ENCODE measurements around the gene PNMA6E.

The PNMA6E gene

DNA sequence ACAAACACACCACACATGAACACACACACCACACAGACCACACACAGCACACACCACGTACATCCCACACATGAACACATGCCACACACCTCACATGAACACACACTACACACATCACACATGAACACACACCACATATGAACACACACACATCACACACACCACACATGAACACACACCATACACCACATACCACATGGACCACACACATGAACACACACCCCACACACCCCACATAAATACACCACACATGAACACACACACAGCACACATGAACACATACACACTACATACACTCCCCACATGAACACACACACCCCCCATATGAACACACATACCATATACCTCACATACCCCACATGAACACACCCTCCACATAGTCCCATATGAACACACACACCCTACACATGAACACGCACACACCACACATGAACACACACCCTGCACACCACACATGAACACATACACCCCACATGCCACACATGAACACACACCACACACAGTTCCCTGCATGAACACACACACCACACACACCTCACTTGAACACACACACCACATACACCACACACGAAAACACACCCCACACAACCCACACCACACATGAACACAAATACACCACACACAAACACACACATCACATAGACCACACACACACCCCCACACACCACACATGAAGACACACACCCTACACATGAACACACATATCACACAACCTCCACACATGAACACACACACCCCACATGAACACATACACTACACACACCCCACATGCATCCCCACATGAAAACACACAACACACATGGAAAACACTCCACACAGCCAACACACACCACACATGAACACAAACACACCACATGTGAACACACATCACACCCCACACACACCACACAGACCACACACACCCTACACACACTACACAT, 18.3 kb downstream of the PNMA6E start:
- DNase-seq: no peak

DNA sequence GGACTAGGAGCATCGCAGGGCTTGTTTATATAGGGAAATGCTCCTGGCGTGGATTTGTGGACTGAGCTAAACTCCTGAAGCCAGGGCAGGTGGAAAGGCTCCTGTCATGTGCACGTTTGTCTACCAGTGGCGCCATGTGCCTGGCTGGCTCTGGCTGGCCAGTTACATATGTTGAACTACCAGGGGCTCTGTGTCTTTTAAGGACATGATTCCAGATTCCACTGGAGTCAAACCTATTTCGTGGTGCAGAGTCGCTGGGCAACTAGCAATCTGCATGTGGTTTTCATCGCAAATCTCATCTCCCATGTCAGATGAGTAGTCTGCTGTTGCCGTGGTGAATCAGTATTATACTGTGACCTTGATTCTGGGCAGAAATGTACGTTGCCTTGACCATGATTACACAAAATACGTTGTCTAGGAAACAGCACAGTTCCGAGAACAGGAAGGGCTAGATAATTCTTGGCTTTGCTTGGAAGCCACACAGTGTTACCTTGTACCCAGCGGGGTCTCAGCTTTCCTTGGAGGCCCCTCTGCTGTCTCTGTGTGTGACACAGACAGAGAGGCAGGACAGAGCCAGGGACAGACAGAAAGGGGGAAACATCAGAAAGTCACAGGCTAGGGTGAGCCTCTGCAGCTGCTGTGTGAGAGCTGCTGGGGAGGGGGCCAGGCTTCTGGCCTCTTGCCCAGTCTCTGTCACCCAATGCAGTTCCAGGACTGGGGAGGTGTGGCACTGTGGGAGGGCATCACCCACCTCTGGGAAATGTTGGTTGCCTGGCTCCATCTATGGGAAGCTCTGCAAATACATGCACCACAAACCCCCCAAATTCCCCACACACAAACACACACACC, 19.2 kb downstream of the PNMA6E start:
- DNase-seq: peak; percentile 52

DNA sequence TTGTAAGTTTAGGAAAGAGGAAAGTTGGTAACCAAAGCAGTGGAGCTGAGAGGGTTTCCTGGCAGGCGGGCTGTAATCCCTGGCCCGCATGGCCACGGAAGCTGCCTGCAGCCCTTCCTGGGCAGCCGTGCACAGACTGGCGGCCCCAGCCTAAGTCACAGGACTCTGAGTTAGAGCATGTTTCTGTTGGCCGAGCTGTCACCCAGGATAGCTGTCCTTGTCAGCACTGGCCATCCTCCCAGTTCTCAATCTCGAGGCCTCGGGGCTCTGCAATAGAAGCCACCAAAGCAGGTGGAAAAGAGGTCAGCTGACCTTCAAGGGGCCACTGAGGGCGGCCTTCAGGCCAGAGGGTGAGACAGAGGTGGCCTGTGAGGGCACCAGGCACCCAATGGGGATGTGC, 20.5 kb downstream of the PNMA6E start:
- no peak for DNase-seq

DNA sequence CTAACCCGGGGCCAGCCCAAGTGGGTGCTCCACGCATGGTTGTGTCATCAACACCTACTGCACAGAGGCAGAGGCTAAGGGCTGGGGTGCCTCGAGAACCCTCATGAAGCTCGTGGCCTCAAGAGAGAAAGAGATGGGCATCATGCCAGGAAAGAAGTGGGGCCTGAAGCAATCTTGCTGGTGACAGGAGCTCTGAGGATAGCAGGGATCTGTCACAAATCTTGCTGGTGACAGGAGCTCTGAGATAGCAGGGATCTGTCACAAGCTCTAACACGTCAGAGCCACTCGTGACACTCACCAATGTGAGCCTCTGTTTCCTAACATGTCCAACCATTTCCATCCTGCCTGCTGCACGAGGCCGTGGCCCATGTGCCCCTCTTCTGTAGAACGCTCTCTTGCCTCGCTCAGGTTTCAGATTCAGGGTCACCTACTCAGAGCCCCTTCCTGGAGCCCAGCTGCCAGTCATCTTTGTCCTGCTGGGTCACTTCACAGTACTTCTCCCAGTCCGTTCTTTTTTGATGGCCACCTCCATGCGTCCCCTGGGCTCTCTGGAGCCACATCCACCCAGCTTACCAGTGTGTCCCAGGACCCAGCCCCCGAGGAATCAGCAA, 21.1 kb downstream of the PNMA6E start:
- DNase-seq: no peak

DNA sequence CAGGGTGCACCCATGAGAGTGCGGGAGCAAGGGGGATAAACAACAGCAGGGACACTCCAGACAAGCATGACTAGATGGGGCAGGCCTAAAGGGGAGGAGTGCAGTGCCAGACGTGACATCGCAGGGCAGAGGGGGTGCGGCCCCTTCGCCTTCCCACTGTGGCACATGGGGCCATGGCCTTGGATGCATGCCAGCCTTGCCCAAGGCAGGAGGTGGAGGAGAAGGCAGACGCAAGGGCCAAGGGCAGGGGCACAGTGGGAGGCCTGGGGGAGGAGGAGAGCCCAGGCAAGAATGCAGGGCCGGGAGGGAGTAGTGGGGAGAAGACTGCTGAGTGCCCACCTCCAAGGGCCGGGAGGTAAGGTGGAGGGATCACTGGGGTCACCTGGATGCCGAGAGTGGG, 21.6 kb downstream of the PNMA6E start:
- no peak for DNase-seq

DNA sequence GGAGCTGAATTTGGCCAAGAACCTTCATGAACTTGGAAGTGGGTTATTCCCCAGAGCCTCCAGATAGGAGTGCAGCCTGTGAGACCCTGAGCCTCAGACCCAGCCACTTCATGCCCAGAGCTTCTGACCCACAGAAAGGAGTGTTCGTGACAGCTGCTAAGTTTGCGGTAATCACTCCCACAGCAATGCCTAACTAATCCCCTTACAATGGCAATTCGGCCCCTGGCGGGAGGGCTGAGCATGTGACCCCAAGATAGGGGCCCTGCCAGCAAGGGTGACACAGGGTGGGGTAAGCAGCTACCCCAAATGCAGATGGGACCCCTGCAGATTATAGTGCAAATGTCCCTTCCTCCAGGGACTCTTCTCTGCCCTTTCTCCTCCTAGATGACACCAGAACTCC, 22.5 kb downstream of the PNMA6E start:
- DNase-seq: no peak

DNA sequence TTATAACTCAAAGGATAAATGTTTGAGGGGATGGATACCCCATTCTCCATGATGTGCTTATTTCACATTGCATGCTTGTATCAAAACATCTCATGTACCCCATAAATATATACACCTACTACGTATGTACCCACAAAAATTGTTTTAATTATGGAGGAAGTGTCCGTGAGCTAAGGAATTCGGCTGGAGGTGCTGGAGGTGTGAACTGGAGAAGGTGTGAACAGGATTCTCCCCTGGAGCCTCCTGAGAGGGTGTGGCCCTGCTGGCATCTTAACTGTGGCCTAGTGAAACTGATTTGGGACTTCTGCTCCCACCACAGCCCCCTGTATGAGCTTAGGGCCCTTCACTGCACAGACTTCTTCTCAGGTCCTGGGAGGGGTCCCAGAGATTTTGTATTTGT, 23.4 kb downstream of the PNMA6E start:
- no peak for DNase-seq

DNA sequence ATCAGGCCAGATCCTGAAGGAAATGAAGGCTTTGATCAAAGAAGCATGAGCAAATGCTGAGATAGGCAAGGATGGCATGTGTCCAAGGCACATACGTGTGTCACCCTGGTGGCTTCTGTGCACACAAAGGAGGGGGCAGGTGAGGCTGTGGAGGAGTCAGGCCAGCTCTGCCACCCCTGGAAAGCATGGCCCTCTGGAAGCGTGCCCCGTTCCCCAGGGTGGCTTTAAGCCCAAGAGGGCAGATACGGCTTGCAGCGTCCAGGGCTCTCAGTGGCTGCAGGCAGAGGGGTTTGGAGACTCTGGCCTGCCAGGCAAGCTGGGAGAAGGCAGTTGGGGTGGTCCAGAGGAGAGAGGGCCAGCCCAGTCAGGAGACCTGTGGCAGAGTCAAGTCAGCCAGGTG, 25.6 kb downstream of the PNMA6E start:
- no peak for DNase-seq

DNA sequence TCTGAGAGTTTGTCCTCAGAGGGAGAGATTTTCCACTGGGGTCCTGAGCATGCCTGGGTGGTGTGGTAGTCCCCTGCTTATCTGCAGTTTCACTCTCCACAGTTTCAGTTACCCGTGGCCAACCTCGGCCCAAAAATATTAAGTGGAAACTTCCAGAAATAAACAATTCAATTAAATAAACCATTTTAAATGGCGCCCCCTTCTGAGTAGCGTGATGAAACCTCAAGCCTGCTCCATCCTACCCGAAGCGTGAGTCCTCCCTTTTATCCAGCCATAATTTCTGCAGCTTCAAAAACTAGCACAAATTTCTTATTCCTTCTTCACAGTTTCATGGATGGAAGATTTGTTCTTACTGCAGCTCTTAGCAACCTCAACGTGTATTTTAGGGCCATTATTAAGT, 26.7 kb downstream of the PNMA6E start:
- DNase-seq: no peak

DNA sequence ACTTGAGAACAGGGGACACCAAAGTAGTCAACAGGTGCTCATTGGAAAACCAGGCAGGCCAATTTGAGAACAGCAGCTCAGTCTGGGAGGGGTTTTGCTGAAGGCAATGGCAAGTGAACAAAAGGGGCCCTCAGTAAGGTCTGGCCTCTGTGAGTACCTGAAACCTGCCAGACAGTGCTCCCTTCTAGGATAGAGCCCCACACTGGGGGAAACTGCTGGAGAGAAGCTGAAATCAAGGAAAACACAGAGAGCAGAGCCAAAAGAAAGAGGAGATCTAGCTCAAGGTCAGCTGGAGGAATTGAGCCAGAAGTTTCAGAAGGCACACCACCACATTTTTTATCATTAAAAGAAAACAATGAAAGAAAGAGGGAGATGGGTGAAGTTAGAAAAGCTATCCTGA, 28.2 kb downstream of the PNMA6E start:
- DNase-seq: no peak

DNA sequence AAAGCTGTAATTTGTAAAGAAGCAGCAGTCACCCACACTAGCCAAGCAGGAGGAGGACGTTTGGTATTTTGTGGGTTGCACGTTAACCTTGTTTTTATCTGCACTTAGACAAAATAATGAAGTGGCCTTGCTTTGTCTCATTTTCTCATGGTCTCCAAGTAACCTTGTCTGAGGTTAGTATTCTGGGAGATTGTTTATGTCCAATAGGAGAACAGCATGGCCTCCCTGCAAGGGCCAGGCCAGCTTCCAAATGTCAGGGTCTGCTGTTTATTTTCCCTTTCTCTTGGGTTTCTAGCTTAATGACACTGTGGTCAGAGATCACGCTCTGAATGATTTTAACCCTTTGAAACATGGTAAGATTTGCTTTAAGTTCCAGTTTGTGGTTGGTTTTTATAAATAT, 29.9 kb downstream of the PNMA6E start:
- DNase-seq: no peak

DNA sequence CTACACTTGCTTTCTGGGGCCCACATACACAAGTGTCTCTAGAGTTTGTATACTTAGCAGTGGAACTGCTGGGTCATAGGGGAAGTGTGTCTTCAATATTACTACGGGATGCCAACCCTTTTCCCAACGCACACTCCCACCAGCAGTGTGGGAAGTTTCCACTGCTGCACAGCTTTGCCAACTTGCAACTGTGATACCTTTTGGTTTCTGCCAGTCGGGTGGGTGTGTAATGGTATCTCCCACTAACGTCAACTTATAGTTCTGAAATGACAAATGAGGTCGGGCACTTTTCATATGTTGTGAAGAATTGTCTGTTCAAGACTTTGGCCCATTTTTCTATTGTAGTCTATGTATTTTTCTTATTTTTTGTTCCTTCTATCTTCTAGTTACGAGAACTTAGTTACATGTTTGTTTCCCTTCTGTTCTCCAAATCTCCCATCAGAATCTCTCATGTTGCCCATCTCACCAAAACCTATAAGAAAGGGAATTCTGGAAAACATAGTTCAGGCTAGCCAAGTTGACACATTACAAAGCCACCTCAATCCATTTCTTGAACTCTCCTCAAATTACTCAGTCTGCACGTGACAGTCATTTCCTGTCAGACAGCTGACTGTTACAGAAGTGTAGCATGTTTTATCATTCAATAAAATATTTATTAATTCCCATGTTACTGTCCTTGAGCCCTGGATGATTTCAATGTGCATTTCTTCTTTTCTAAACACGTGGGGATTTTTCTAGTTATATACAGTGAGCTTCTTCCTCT, 30.7 kb downstream of the PNMA6E start:
- no peak for DNase-seq

DNA sequence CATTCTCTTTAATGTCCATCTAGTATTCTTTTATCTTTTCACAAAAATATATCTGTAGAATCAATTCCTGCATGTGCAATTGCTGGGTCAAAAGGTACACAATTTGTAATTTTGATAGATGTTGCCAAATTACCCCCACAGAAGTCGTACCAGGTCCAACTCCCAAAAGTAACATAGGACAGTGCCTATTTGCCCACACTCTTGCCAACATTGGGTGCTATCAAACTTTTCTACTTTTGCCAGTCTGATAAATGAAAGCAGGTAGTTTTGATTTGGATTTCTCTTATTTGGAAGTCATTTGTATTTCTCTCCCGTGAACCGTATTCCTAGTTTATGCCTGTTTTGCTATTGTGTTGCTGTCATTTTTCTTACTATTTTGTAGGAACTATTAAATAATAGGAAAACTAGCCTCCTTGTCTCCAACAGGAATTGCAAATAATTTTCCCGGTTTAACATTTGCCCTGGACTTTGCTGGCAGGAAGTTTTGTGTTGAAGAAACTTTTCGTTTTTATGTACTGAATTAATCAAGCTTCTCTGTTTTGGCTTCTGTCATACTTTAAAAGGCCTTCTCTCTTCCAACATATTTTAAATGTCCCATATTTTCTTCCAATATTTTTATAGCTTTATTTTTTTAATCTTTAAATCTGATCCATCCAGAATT, 34.1 kb downstream of the PNMA6E start:
- DNase-seq: no peak

DNA sequence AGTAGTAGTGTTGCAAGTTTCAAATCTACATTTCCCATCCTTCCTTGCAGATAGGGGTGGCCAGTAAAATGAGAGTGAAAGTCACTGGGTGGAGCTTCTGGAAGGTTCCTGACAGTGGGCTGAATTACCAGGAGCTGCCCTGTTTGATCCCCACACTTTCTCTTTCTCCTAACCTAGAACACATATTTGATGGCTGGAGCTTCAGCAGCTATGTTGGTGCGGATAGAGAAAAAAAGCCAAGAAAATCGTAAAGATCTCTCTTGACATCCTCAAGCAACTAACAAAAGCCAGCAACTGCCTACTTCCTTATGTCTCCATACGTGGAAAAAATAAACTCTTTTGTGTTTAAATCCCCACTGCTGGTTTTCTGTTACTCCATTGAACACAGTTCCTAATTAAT, 35.0 kb downstream of the PNMA6E start:
- no peak for DNase-seq

DNA sequence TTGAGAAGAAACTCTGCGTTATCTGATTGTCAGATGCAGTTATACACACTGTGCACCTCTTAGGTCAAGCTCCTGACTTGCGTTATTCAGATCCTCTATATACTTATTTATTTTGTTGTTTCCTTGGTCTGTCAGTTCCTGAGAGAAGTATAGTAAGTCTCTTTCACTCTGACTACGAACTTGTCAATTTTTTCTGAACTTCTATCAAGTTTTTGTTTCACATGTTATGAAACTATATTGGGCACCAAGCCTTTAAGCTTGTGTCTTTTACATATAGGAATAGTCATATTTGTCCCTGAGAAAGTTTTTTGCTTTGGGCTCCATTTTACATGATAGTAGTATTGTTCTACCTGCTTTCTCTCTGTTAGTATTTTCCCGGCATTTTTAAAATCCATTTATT, 35.5 kb downstream of the PNMA6E start:
- no peak for DNase-seq

DNA sequence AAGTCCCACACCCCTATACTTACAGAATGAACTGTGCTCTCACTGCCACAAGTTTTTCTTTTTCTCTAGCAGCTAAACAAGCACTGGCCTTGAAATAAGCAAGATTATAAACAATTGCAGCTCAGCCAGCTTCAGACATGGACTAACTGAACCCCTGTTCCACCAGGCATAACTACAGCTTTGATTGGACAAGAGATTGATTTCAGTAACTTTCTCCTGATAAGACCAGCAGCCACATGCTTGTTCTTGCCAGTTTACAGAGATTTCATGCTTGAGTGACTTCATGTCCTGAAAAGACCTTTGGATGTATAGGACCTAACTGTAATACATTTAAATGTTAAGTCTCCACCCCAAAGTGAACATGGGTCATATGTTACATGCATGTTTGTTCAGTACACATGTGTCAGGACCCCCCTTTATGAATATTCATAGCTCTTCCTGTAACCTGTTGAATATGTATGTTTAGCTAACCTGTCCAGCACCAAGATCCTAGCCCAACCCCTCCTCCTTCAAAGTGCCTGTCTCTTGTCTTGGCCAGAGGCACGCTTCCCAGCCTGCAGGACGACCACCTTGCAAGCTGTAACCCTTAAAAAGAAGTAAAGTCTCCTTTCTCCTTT, 39.3 kb downstream of the PNMA6E start:
- DNase-seq: no peak

DNA sequence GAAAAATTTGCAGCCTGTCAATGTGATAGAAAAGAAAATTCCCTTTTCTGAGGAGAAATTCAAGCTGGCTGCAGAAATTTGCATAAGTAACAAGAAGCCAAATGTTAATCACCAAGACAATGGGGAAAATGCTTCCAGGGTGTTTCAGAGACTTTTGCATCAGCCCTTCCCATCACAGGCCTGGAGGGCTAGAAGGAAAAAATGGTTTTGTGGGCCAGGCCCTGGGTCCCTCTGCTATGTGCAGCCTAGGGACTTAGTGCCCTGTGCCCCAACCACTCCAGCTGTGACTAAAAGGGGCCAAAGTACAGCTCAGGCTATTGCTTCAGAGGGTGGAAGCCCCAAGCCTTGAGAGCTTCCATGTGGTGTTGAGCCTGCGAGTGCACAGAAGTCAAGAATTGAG, 43.3 kb downstream of the PNMA6E start:
- no peak for DNase-seq

DNA sequence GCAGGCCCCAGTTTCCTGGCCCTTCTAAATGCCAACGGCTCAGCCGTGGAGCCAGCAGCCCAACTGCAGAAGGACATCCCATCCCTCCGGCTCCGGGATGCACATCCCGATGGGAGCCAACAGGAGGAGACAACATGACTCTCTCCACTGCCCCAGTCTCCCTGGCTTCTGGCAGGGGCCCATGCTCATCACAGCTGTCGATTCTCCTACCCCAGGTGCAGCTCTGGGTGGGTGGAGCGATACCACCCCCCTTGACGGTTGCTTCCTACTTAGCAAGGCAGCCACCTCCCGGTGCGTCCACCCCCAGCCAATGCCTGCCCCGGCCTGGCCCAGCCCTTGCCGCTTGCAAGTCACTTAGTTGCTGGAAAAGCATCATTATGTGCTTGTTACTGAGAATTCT, 47.7 kb downstream of the PNMA6E start:
- no peak for DNase-seq

DNA sequence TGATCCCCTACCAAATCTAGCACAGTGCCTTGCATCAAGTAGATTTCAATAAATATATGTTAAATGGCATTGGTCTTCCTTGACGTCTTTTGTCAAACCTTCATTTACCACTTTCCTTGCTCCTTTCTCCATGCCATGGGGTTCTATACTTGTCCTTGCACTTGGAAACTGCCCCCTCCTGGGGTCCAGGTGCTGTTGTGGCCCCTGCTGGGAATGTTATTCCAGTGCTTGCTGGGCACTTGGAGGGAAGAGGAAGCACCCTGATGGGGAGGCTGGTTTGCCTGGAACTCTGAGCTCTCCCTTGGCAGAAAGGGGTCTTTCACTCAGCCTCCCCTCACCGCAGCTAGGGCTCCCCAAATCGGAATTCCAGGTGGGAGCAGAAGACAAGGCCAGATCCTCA, 48.3 kb downstream of the PNMA6E start:
- DNase-seq: no peak

DNA sequence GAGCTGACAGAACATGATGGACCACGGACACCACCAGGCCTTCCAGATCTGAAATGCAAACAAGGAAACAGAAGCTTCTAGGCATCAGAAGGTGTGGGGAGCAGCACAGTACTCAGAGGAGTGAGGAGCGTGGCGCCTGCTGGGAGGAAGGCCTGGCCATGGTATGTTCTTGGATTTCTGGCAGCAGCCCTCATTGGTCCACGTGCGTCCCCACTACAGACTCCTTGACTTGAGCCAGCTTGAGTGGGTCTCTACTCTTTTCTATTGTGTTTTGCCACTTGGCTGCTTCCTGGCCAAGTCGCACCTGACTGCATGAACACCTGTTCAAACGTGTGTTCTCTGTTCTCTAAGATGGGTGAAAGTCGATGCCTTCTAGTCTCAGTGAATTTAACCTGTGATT, 49.2 kb downstream of the PNMA6E start:
- no peak for DNase-seq

DNA sequence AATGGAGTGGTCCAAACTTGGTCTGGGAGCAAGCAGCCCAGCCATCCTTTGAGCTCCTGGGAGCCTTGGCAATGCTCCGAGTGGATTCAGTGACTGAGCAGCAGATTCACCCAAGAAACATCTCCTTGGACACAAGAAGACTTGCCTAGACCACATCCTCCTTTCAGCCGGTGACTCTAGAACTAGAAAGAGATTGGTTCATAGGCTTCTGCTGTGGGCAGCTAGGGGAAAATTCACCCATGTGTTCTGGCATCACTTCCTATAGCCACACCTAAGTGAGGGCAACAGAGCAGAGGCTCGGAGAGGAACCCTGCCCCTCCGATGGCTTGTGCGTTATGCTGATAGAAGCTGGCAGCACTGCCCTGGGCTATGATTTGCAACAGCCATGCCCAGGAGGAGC, 51.2 kb downstream of the PNMA6E start:
- DNase-seq: no peak

DNA sequence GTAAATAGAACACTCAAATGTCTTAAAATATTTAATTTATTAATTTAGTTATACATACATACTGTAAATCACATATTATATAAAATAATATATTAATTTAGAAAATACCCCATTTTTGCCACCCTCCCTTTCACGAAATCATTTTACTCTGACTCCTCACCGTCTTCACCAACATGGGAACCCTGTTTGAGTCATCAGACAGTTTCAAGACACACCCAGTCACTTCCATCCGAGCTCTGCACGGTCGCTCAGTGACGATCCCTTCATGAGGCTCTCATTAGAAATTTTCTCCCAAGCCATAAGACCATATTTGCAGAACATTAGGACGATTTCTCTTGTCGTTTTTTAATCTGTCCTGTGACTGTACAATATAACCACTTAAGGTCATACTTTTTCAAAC, 52.7 kb downstream of the PNMA6E start:
- DNase-seq: no peak

All from NCI-H1436 treated with DMSO at 0.1 percent for 48 hours (cell line).